ENCODE data around the gene FXYD7. TPM values are rescaled to one million over a fixed set of nuclear protein-coding genes. Genes with fewer than 3 reads are reported as not detected.

Gene FXYD7
- total and polyA plus RNA-seq, 9 of the 15 experiments (the other 6 are each of a cell fraction or from before 2014, with no cell fraction given) = 0.10 to 0.80 (median 0.31) TPM; not detected in 3

- TF ChIP-seq, protein P1, sequence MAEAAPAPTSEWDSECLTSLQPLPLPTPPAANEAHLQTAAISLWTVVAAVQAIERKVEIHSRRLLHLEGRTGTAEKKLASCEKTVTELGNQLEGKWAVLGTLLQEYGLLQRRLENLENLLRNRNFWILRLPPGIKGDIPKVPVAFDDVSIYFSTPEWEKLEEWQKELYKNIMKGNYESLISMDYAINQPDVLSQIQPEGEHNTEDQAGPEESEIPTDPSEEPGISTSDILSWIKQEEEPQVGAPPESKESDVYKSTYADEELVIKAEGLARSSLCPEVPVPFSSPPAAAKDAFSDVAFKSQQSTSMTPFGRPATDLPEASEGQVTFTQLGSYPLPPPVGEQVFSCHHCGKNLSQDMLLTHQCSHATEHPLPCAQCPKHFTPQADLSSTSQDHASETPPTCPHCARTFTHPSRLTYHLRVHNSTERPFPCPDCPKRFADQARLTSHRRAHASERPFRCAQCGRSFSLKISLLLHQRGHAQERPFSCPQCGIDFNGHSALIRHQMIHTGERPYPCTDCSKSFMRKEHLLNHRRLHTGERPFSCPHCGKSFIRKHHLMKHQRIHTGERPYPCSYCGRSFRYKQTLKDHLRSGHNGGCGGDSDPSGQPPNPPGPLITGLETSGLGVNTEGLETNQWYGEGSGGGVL (CRISPR knock-in tag; IDR thresholded peaks at IDR 0.05) = no peak
- TF ChIP-seq RAD51 (IDR thresholded peaks at IDR 0.05; ENCODE audit: borderline replicate concordance, low read depth) (no peak), SIX5 (IDR thresholded peaks at IDR 0.05; ENCODE audit: borderline replicate concordance in 1 of 2, insufficient read depth in 1 of 2, low read depth in 1 of 2, low read length in 2 of 2) (no peak), RBM17 (IDR thresholded peaks at IDR 0.05; ENCODE audit: borderline replicate concordance, low read depth, low read length) (no peak), L3MBTL2 (IDR thresholded peaks at IDR 0.05) (peak; percentile 52), MAFK (IDR thresholded peaks at IDR 0.05; ENCODE audit: low read length) (no peak), ZSCAN32 (CRISPR knock-in tag; IDR thresholded peaks at IDR 0.05) (no peak), RBM22 (IDR thresholded peaks at IDR 0.05; ENCODE audit: low read depth, low read length, poor library complexity, severe bottlenecking) (peak; percentile 60), ZBTB26 (CRISPR knock-in tag; IDR thresholded peaks at IDR 0.05) (peak; percentile 73; the same call in 1 of the 2 replicates), TRIM25 (IDR thresholded peaks at IDR 0.05; ENCODE audit: borderline replicate concordance) (0 out of 2 replicates have a peak, but pooled peaks have one; percentile 5), SPI1 (IDR thresholded peaks at IDR 0.05; ENCODE audit: borderline replicate concordance, low read depth, low read length) (peak; percentile 57; the same call in 1 of the 2 replicates), POLR2H (tag; IDR thresholded peaks at IDR 0.05; ENCODE audit: low read depth) (peak; percentile 54), PHTF2 (CRISPR knock-in tag; IDR thresholded peaks at IDR 0.05) (no peak)
- TF ChIP-seq, protein P2, sequence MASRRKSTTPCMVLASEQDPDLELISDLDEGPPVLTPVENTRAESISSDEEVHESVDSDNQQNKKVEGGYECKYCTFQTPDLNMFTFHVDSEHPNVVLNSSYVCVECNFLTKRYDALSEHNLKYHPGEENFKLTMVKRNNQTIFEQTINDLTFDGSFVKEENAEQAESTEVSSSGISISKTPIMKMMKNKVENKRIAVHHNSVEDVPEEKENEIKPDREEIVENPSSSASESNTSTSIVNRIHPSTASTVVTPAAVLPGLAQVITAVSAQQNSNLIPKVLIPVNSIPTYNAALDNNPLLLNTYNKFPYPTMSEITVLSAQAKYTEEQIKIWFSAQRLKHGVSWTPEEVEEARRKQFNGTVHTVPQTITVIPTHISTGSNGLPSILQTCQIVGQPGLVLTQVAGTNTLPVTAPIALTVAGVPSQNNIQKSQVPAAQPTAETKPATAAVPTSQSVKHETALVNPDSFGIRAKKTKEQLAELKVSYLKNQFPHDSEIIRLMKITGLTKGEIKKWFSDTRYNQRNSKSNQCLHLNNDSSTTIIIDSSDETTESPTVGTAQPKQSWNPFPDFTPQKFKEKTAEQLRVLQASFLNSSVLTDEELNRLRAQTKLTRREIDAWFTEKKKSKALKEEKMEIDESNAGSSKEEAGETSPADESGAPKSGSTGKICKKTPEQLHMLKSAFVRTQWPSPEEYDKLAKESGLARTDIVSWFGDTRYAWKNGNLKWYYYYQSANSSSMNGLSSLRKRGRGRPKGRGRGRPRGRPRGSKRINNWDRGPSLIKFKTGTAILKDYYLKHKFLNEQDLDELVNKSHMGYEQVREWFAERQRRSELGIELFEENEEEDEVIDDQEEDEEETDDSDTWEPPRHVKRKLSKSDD (conservative IDR thresholded peaks at IDR 0.05; ENCODE audit: low read length) = no peak
- TF ChIP-seq, protein P3, sequence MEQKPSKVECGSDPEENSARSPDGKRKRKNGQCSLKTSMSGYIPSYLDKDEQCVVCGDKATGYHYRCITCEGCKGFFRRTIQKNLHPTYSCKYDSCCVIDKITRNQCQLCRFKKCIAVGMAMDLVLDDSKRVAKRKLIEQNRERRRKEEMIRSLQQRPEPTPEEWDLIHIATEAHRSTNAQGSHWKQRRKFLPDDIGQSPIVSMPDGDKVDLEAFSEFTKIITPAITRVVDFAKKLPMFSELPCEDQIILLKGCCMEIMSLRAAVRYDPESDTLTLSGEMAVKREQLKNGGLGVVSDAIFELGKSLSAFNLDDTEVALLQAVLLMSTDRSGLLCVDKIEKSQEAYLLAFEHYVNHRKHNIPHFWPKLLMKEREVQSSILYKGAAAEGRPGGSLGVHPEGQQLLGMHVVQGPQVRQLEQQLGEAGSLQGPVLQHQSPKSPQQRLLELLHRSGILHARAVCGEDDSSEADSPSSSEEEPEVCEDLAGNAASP (IDR thresholded peaks at IDR 0.05) = no peak
These were observed 11.7 kb downstream of the FXYD7 start, which contains the start of gene FXYD5 (continued) for GRCh38 chr19:35154525-35155406.
